Right forelimb (tissue), 1 donor: ENCODE data around the gene ID3.

Experiments
- DNase-seq: peaks from one replicate; pipeline ENCODE4 v3.0.0-alpha.2; 2018

The ID3 gene

DNA sequence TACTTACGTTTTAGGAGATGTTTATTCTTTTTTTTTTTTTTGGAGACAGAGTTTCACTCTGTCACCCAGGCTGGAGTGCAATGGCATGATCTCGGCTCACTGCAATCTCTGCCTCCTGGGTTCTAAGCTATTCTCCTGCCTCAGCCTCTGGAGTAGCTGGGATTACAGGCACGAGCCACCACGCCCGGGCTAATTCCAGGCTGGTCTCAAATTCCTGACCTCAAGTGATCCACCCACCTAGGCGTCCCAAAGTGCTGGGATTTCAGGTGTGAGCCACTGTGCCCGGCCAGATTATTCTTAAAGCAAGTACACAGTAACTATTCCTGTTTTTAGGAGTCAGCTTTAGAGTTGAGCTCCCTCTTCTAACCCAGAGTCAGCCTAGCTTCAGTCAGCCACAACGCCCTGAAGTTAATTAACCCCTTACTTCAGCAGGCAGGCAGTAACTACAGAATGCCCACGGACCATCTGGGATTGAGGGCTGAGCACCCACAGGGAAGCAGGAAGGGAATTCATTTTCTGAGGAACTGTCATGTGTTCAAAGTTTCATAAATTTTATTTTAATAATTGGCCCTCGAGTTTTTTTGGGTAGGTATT is 5.3 kb upstream of the ID3 start:
- DNase-seq, result no peak

DNA sequence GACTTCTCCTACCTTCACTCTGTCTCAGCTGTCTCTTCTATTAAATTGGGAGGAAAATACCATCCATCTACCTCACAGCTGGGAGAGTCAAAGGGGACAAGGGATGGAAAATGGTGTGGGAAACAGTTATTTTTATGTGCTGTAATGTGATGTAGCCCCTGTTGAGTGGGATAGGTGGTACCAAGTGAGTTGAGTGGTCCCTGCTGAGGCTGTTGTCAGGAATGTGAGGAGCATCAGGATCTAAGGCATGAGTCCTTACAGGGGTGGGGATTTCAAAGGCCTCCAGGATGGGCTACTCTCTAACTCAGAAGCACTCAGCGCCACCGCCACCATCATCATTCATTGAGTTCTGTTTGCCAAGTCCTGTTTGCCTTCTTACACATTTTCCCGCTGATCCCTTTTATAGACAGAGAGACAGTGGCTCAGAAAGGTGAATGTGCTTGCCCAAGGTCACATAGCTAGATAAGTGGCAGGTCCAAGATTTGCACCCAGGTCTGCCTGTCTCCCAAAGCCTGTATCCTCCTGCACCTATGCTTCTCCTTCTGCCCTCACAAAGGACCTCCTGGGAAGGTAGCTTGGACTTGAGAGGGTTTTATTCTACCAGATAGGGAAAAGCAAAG is 4.6 kb upstream of the ID3 start:
- DNase-seq, result no peak

DNA sequence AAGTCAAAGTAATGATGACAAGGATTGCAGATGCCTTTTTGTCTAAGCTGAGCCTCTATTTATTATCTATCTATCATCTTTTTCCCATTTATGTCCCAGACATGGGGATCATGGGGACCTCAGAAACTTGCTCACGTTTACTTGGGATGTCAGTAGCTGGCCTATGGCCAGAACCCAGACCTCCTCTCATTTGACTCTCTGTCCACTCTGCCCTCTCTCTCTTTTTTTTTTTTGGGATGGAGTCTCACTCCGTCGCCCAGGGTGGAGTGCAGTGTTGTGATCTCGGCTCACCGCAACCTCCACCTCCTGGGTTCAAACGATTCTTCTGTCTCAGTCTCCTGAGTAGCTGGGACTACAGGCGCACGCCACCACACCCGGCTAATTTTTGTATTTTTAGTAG is 3.7 kb upstream of the ID3 start:
- no peak for DNase-seq

DNA sequence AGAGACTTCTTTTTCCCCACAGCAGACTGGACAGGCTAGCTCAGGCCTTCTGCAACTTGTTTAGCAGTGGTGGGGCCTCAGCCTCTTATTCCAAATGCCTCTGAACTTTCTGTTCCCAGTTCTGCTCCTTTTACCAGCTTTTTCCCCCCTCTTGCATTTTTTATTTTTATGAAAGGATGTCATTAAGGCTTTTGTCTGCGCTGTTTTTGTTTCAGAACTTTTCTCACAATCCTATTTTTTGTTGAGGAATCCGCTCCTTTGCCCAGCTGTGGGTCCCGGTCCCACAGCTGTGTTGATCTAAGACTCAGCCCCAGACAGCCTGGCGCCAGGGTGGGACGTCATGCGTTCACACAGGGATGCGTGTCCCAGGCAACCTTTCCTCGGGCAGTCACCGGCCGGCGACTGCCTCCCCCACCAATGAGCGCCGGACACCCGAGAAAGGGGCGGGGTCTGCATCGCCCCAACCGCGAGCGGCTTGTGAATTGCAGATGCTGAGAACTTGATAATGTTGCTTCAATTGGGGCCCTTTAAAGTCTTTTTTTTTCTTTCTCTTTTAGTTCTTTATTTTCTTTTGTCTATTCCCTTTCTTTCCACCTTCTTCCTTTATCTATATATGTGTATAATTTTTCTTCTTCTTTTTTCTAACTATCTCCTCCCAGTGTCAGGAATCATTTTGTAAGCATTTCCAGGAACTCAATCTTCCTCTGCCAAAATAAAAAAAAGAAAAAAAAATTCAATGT is 3.0 kb upstream of the ID3 start:
- DNase-seq, result peak; percentile 96

DNA sequence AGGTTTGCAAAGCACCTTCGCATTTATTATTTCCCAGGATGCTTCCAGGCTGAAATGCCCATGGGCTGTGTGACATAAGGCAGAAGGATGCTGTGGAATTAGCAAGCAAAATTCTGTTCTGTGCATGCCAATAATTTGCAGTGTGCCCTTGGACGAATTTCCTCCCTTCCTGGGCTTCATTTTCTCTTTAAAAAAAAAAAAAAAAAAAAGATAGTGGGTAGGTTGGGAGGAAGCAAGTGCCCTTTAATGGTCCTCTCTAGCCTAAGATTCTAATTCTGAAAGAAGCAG is 2.5 kb upstream of the ID3 start:
- no peak for DNase-seq

DNA sequence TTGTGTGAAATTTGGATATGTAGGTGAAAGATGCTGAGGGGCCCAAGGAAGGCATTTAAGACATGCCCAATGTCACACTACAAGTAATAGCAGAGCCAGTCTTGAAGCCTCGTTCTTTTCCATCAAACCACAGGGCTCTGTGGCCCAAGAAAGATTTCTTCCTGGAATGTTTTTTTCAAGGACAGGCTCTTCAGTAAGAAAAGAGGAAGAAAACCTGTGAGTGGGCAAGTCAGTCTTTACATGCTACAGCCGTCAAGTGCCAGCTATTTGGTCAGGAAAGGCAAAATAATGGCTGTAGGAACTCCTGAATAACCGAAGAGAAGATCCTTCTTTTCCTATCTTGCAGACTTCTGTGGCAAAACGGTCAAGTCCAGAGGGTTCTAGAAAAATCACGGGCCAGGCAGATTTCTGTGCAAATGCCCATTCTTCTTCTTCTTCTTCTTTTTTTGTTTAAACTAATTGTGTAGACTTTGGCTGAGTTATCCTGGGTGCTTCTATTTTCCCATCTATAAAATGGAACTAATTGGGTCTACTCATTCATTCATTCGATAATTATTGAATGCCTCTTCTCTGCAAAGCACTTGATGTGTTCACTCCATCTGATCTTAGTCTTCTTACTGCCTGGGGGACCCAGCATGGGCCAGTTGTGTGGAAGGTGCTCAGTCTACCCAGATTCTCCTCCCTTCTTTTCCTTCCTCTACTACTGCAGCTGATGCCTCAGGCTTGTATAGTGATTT is 1.9 kb upstream of the ID3 start:
- DNase-seq, result no peak

DNA sequence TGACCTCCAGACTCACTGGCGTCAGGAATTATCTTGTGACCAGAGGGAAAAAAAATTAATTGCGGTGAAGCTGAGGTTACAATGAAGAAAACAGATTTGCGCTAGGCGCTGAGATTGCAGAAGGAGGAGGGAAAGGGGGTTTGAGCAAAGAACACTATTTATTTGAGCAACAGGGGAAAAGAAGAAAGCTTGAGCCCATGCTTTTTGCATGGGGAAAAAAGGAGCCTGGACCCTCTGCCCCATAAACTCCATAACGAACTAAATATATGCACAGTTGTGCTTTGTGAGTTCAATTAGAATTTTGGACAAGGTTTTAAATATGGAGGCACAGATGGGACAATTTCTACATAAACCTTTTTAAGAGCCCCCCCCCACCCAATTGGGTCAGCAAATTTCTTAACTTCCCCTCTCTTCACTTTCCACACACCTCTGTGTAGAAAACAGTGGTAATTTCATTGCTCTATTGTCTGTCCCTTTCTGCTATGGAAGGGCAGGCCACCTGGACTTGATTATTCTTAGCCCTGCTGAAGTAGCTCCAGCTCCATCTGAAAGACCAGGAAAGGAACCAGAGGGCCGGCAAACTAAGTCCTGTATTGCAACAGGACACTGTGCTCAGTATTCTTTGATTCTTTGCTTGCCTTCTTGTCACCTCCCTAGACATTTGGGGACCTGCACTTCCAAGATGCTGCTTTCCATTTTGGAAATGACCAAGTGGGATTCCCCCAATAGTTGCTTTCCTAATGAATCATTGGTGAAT is 862 bp upstream of the ID3 start:
- DNase-seq, result no peak

DNA sequence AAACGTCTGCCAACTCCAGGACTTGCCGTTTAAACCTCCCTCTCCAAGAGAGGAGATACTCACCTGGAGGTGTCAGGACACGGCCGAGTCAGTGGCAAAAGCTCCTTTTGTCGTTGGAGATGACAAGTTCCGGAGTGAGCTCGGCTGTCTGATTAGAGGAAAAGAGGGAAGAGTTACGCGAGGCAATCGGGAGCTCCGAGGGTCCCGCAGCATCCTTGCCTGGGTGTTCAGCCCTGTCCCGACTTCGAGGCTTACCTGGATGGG is 497 bp downstream of the ID3 start:
- no peak for DNase-seq

DNA sequence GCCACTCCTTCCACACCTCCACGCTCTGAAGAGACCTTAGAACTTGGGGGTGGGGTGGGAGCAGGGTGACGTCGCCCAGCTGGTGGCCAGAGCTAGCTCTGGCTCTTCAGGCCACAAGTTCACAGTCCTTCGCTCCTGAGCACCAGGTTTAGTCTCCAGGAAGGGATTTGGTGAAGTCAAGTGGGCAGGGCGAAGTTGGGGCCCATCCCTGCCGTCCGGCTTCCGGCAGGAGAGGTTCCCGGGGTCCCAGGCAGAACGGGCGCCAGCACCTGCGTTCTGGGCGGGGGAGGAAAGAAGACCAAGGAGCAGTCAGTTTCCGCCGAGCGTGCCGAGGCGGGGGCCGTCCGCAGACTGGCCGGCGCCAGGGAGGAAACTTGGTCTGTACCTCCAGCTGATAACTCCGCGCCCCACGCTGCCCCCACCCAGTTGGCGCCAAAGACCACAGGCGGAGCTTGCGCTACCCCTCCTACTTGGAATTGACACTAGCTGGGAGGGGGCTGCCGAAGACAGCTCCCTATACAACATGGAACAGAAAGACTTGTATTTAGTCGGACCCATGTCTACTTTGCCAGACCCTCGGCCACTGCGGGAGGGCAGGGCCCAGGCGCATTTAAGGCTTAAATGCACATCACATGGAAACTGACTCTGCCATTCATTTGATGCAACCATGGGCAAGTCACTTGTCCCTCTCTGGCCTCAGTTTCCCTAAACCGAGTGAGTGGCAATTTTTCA is 995 bp downstream of the ID3 start:
- DNase-seq, result peak; percentile 83

DNA sequence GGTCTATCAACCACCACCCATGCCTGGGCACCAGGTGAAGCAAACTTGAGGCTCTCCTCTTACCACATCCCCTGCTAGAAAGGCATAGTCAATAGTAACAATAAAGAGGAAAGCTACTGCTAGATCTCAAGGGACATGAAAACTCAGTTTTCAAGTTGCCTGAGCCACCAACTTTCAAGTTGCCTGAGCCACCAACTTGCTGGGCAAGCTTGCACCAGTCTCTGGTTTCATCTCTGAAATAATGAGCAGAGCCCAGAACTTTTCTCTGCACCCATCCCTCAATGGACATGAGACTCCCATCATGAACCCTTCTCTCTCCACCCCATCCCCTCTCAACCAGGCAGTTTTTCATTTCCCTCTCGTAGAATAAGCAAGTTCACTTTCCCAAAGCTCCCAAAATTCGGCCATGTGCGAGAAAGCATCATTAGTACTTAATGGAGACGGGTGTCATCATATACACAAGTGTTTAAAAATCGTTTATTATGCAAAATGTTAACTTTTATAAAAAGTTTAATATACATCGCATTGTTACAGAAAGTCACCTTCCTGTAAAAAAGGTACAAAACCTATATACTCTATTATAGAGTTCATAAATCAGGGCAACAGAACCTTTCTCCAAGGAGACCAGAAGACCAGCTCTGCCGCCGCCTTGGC is 1.7 kb downstream of the ID3 start:
- no peak for DNase-seq

DNA sequence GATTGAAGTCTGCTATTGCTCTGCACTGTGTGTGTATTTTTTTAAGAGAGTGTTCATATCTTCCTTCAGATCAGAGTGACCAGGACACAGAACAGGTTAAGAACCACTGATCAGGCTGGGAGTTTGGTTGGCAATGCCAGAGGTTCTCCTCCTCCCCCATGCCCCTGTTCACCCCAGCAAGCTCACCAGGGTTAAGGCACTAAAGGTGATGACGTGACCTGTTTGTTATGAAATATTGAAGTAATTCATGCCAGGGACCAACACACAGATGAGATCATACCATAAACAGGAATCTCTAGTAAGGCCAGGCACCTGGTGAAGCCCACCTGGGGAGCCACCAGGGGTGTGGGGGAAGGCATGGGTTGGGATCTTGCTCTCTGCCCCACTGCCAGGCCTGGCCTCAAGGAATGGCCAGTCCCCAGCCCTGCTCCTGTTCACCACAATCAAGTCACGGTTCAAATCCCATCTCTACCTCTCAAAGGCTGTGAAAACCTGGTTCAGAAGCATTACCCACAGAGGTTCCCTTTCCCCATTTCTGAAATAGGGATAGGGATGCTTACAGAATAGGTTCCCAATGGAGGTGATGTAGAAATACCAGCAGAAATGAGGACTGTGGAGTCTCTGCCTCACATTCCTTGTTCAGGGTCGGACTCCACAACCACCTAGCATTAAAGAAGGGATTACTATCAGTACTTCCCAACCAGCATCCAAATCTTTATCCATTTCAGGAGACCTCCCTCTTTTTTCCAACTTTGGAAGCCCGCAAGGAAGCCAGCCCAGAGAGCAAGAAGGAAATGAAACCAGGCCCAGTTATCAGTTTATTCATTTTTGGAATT is 2.4 kb downstream of the ID3 start:
- DNase-seq, result no peak

DNA sequence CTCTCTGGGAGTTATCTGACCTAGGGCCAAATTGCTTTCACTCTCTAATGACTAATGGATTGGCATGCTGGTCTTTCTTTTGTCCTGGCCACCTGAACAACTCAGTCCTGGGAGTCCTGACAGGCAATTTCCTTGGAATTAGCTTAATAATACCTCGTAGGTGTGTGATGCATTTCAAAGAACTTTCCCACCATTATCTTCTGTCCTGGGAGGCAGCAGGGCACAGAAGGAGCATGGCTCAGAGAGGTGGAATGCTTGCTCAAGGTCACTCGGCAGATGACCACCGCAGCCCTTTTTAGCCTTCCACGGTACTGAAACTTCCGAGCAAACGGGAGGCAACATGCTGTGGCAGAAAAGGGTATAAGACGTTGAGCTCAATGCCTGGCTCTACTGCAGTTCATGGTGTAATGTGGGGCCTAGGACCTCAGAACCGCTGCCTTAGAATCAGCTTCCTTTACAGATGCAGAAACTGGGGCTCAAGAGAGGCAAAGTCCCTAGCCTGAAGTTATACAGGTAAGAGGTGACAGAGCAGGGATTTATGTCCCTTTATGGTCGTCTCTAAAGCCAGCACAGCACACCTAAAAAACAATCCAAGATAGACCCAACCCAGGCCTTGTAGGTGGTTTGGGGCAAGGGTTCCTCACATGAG is 3.2 kb downstream of the ID3 start:
- no peak for DNase-seq

DNA sequence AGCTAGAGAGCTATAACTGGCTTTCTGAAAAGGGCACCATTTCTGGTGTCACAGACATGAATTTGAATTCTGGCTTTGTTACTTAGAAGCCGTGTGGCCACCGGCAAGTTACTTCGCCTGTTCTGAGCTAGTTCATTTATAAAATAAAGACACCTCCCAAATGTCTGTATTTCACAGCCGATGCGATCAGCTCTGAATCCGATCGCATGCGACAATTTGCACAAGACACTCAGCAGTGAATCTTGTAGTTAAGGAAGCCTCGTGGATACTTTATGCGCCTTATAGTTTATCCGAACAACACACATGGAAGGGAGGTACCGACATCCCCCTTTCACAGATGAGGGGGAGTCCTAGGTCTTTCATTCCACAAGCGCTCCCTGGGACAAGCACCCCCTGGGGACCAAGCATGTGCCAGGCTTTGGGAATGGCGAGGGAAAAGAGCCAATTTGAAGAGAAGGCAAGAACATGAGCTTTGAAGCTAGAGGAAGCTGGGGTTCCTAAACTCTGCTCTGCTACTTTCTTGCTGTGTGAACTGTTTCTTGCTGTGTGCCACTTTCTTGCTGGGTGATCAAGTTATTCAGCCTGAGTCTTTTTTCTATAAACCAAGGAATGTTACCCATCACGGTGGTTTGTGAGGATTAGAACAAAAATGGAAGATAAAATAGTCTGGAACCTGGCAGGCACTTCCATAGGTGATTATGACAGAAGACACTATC is 3.9 kb downstream of the ID3 start:
- DNase-seq, result peak; percentile 73

DNA sequence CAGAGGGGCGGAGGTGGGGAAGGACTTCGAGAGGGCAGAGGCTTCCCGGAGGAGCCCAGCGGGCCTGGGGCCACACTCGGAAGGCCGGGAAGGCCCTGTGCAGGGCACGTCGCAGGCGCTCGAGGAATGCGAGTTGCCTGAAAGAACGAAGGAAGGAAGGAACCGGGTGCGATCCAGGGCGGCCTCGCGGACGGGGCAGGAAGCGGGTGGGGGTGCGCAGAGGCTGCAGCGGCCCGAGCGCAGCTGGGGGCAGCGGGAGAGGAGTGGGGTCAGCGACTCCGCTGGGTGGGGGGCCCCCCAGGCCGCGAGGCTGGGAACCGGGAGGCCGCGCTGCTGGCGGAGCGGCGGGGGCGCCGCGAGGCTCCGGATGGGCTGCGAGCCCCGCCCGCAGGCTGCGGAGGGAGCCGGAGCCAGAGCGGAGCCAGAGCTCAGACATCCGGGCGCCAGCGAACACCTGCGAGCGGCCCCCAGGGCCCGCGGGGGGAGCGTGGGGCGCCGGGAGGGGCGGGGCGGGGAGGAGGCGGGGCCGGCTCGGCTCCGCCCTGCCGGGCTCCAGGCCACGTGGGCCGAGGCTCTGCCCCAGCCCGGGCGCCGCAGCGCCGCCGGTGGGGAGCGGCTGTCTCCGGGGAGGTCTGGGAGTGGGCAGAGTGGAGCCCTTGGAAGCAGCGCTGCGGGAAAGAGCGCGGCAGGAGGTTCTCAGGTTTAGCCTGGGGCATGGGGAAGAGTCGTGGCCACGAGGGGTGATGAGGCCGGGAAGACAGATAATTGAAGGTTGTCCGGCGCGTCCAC is 4.6 kb downstream of the ID3 start:
- DNase-seq, result peak; percentile 93

DNA sequence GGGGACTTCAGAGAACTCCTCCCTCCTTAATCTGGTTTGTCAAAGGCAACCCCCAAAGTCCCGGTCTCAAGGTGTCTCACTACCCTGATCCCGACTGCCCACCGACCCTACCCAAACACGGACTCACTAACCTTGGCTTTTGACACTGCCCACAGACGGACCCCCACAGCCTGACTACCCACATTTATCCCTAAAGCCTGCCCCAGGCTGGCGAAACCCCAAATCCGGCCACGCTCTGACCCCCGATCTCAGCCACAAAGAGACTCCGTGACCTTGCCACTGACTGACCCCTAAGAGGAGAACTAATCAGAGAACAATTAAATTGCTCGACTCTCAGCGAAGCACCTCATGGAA is 5.2 kb downstream of the ID3 start:
- peak; percentile 68 for DNase-seq

DNA sequence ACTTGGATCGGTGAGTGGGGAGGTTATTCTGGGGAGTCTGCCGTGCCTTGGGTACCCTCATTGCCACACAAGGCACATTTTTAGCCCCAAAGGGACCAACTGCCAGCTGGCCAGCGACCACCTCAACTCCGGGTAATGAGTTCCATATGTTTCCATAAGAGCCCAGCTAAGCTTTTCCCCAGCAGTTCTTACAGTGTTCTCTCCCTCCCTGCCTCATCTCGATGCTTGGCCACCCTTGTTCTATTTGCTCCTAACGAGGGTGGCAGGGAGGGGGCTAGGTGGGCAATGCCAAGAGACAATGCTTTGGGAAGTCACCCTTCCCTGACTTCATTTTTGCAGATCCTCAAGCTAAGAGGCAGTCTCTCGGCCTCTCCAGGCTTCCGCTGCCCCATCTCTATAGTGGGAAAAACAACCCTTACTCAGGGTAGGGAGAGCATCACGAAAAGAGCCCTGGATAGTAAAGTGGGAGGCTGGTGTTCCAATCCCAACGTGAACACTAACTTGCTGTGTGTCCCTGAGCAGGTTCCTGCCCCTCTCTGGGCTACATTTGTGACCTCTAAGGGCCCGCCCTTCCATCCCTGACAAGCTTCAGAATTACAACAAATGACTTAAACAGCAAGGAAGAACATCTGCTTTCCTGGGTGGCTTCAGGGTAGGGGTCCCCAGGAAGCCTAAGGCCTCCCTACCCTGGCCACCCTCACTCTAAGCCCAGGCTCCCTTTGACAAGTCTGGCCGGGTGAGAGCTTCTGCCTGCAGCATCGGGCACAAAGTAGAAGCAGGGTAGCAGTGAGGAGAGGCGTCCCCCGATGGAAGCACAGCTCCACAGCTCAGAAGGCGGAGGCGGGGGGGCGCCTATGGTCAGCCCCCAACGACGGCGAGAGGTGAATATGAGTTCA is 5.8 kb downstream of the ID3 start:
- DNase-seq, result no peak

DNA sequence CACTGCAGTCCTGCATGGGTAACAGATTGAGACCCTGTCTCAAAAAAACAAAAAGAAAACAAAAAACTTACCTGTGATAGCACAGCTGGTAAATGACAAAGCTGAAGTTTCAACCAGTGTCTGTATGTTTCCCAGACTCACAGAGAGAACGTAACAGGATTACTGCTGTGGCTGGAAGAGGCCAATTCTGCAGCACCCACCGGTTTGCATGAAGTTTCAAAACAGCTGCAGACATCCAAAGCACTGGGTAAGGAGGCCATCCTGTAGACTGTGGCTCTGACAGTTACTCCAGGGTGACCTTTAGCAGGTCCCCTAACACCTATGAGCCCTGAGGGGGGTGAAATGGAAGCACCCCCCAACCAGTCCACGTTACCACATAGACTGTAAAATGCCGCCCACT is 7.5 kb downstream of the ID3 start:
- no peak for DNase-seq

DNA sequence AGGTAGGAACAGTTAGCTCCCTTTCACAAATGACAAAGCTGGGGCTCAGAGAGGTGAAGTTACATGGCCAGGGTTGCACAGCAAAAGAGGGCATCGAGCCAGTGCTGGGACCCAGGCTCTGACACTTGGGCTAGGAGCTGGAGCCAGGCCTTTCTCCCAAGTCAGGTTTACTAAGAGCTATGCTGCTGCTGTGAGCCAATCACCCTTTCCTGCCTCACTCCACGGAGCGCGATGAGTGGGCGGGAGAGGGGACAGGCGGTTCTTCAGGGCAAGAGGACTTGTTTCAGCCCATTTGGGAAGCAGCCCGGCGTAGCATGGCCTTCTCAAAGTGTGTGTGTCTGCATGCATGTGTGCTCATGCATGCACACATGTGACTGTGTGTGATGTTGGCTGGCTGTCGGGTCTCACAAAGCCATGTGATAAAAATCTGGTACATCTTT is 10.6 kb downstream of the ID3 start:
- DNase-seq, result no peak
